H1 (cell line): ENCODE measurements around the gene SNRPA1. TPM values are rescaled to one million over a fixed set of nuclear protein-coding genes. Genes with fewer than 3 reads are reported as not detected.

ENCODE experiments used
- ASH2L ChIP-seq: fragments of 200-600, 300-600 bp; sonication (generic); IDR thresholded peaks from one replicate; pipeline ENCODE4 v1.7.1; 2017; ENCODE audit warnings: low read length
- BCL11A ChIP-seq, 2 experiments: IDR thresholded peaks; one replicate each; pipeline ENCODE4 v1.6.1; 2011; ENCODE audit warnings: low read depth in 2 of 2, low read length in 2 of 2, mild to moderate bottlenecking in 2 of 2
- BRCA1 ChIP-seq: IDR thresholded peaks from 2 replicates; pipeline ENCODE4 v1.6.1; 2012; ENCODE audit warnings: low read depth, low read length, improper control_type of control experiment
- CBX5 ChIP-seq: fragments of 300-800, 300-1000 bp; sonication (generic); IDR thresholded peaks from 2 replicates; pipeline ENCODE4 v1.7.1; 2016; ENCODE audit warnings: antibody characterized with exemption, low read length, low read depth
- CBX8 ChIP-seq: fragments of 300-800, 300-1000 bp; sonication (generic); IDR thresholded peaks from 2 replicates; pipeline ENCODE4 v1.7.1; 2016; ENCODE audit warnings: low read depth, low read length, borderline replicate concordance
- CHD1 ChIP-seq: IDR thresholded peaks from 2 replicates; pipeline ENCODE4 v1.6.1; 2012; ENCODE audit warnings: low read depth, low read length, improper control_type of control experiment
- CHD2 ChIP-seq: IDR thresholded peaks from 2 replicates; pipeline ENCODE4 v1.6.1; 2012; ENCODE audit warnings: low read length, improper control_type of control experiment
- CTBP2 ChIP-seq: IDR thresholded peaks from 2 replicates; pipeline ENCODE4 v1.7.0; 2011; ENCODE audit warnings: borderline replicate concordance, mild to moderate bottlenecking, moderate library complexity, mixed read lengths, low read length; ENCODE audit not compliant: insufficient read depth, insufficient read length
- EGR1 ChIP-seq: IDR thresholded peaks from 2 replicates; pipeline ENCODE4 v1.6.1; 2011; ENCODE audit warnings: low read depth, low read length, borderline replicate concordance
- EZH2 ChIP-seq: fragments of 200-600 bp; sonication (generic); IDR thresholded peaks from 2 replicates; pipeline ENCODE4 v1.7.1; 2012; ENCODE audit warnings: low read depth, mild to moderate bottlenecking, moderate library complexity, low read length, inconsistent platforms; ENCODE audit not compliant: severe bottlenecking
- FOSL1 ChIP-seq: IDR thresholded peaks from 2 replicates; pipeline ENCODE4 v1.6.1; 2011; ENCODE audit warnings: mild to moderate bottlenecking, low read depth, low read length, moderate library complexity; ENCODE audit not compliant: insufficient read depth
- GABPA ChIP-seq: IDR thresholded peaks from 2 replicates; pipeline ENCODE4 v1.6.1; 2011; ENCODE audit warnings: mild to moderate bottlenecking, low read length, moderate library complexity, borderline replicate concordance; ENCODE audit not compliant: insufficient read depth
- JUN ChIP-seq: IDR thresholded peaks from 2 replicates; pipeline ENCODE4 v1.6.1; 2011; ENCODE audit warnings: low read depth, mild to moderate bottlenecking, improper control_type of control experiment, low read length
- JUND ChIP-seq: IDR thresholded peaks from 2 replicates; pipeline ENCODE4 v1.6.1; 2011; ENCODE audit warnings: mild to moderate bottlenecking, improper control_type of control experiment, low read length
- KDM1A ChIP-seq: fragments of 200-600, 300-600 bp; sonication (generic); IDR thresholded peaks from 2 replicates; pipeline ENCODE4 v1.7.1; 2016; ENCODE audit warnings: mild to moderate bottlenecking, low read length, borderline replicate concordance
- KDM4A ChIP-seq: IDR thresholded peaks from one replicate; pipeline ENCODE4 v1.7.1; 2012; ENCODE audit warnings: low read depth, mild to moderate bottlenecking, moderate library complexity, low read length, inconsistent platforms; ENCODE audit not compliant: severe bottlenecking
- NANOG ChIP-seq: IDR thresholded peaks from 2 replicates; pipeline ENCODE4 v1.6.1; 2011; ENCODE audit warnings: low read length, low read depth, mild to moderate bottlenecking, inconsistent platforms; ENCODE audit not compliant: insufficient read depth, poor library complexity, severe bottlenecking
- POLR2A ChIP-seq, 2 experiments: IDR thresholded peaks; 1 replicate in 1 of 2; 2 replicates in 1 of 2; pipeline ENCODE4 v1.6.1; 2011; ENCODE audit warnings: low read depth in 2 of 2, low read length in 2 of 2, mild to moderate bottlenecking in 2 of 2; ENCODE audit errors: control extremely low read depth in 1 of 2
- POU5F1 ChIP-seq: IDR thresholded peaks from 2 replicates; pipeline ENCODE4 v1.6.1; 2011; ENCODE audit warnings: low read depth, mild to moderate bottlenecking, low read length, moderate library complexity
- RFX5 ChIP-seq: IDR thresholded peaks from 2 replicates; pipeline ENCODE4 v1.6.1; 2011; ENCODE audit warnings: low read depth, low read length, improper control_type of control experiment, borderline replicate concordance
- SAP30 ChIP-seq: fragments of 300-600 bp; sonication (generic); IDR thresholded peaks from 2 replicates; pipeline ENCODE4 v1.7.1; 2012; ENCODE audit warnings: low read length, moderate library complexity, mild to moderate bottlenecking, inconsistent platforms; ENCODE audit not compliant: insufficient read depth, insufficient replicate concordance
- TAF1 ChIP-seq: IDR thresholded peaks from 2 replicates; pipeline ENCODE4 v1.6.1; 2011; ENCODE audit warnings: mild to moderate bottlenecking, low read depth, low read length
- TBP ChIP-seq: IDR thresholded peaks from 2 replicates; pipeline ENCODE4 v1.6.1; 2011; ENCODE audit warnings: low read depth, low read length, improper control_type of control experiment
- TCF12 ChIP-seq: IDR thresholded peaks from 2 replicates; pipeline ENCODE4 v1.6.1; 2011; ENCODE audit warnings: low read depth, mild to moderate bottlenecking, low read length
- ZNF274 ChIP-seq: IDR thresholded peaks from 2 replicates; pipeline ENCODE4 v1.7.0; 2012; ENCODE audit warnings: low read length, borderline replicate concordance; ENCODE audit errors: extremely low read depth
- polyA plus RNA-seq, 7 experiments: library from polyadenylated mRNA; depleted of rRNA in 3 of 7; stranded (reverse) in 5 of 7; unstranded in 2 of 7; fragments of >200 nt in 5 of 7; fragments of 200-250 nt in 2 of 7; gene quantifications; 1 replicate in 5 of 7; 2 replicates in 1 of 7; 4 replicates in 1 of 7; pipeline versions ENCODE4 v1.2.1 to v1.2.3, GENCODE V29; 2011 to 2013; ENCODE audit warnings: missing spikeins in 2 of 7, mixed read lengths in 2 of 7
- total RNA-seq: library from RNA; stranded (reverse); fragmentation: NEBNext Ultra II Directional; extraction: Animal tissue kit (Norgen Biotek cat#: 25700); gene quantifications from 2 replicates; pipeline ENCODE4 v1.2.1, GENCODE V29; 2021

SNRPA1 gene
- total and polyA plus RNA-seq, 2 of the 8 experiments (the other 6 are each of a cell fraction or from before 2014, with no cell fraction given), result 140 to 221 TPM

- no peak for TF ChIP-seq BRCA1
- TF ChIP-seq JUND, result no peak
- TF ChIP-seq ASH2L, result peak; percentile 99
- TF ChIP-seq CBX8, result no peak
- TF ChIP-seq FOSL1, result 0 out of 2 replicates have a peak, but pooled peaks have one; percentile 32
- TF ChIP-seq CBX5, result no peak
- no peak for TF ChIP-seq CTBP2
- no peak for TF ChIP-seq BCL11A (IDR thresholded peaks at IDR 0.05; ENCODE audit: low read depth in 2 of 2, low read length in 2 of 2)
- TF ChIP-seq CHD1, result no peak
- TF ChIP-seq GABPA, result peak; percentile 83
- TF ChIP-seq RFX5, result no peak
- peak; percentile 81 for TF ChIP-seq KDM4A
- TF ChIP-seq SAP30, result peak; percentile 43
- no peak for TF ChIP-seq TCF12
- TF ChIP-seq CHD2, result no peak
- no peak for TF ChIP-seq POU5F1
- TF ChIP-seq EGR1, result peak; percentile 94
- no peak for TF ChIP-seq JUN
- TF ChIP-seq TAF1, result peak; percentile 85
- TF ChIP-seq TBP, result peak; percentile 67; the same call in 1 of the 2 replicates
- TF ChIP-seq NANOG, result no peak
- TF ChIP-seq ZNF274, result no peak
- no peak for TF ChIP-seq EZH2
- no peak for TF ChIP-seq KDM1A
- TF ChIP-seq POLR2A (IDR thresholded peaks at IDR 0.05; ENCODE audit: control extremely low read depth in 1 of 2, low read depth in 2 of 2, low read length in 2 of 2), result peak in 1 of 2 experiments; percentile 82; a peak in 2 of 3 replicates
Observed at GRCh38 chr15:101294731-101295606, at the start of gene SNRPA1 (continued).
